GM13976 (cell line): Measurements from ENCODE around the gene NOSTRIN.

Experiments used
- DNase-seq: peaks from one replicate; pipeline ENCODE4 v3.0.0; 2012; ENCODE audit warnings: low spot score
- in situ Hi-C: fragments of 300-500 bp; cut with MboI; formaldehyde crosslinking; loops from one replicate; pipeline ENCODE4 v1.12.0; 2022; ENCODE audit warnings: low sequenced_read_pairs, mixed read lengths, inconsistent platforms; ENCODE audit not compliant: unreplicated experiment
- TF ChIP-seq, protein P1 (sequence below): IDR thresholded peaks from 2 replicates; pipeline ENCODE4 v1.5.1; 2012; ENCODE audit warnings: borderline replicate concordance, mild to moderate bottlenecking; ENCODE audit not compliant: insufficient read depth; ENCODE audit errors: extremely low read depth, missing control alignments, control extremely low read depth

Gene NOSTRIN

GRCh38 chr2:168814939-168815907 is 12.8 kb downstream of the NOSTRIN start:
- TF ChIP-seq, protein P1, sequence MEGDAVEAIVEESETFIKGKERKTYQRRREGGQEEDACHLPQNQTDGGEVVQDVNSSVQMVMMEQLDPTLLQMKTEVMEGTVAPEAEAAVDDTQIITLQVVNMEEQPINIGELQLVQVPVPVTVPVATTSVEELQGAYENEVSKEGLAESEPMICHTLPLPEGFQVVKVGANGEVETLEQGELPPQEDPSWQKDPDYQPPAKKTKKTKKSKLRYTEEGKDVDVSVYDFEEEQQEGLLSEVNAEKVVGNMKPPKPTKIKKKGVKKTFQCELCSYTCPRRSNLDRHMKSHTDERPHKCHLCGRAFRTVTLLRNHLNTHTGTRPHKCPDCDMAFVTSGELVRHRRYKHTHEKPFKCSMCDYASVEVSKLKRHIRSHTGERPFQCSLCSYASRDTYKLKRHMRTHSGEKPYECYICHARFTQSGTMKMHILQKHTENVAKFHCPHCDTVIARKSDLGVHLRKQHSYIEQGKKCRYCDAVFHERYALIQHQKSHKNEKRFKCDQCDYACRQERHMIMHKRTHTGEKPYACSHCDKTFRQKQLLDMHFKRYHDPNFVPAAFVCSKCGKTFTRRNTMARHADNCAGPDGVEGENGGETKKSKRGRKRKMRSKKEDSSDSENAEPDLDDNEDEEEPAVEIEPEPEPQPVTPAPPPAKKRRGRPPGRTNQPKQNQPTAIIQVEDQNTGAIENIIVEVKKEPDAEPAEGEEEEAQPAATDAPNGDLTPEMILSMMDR, result no peak
- in situ Hi-C loops, result no loop called here
- DNase-seq, result no peak

GRCh38 chr2:168816369-168816768 is 13.9 kb downstream of the NOSTRIN start:
- TF ChIP-seq, protein P1, result no peak
- in situ Hi-C loops, result no loop called here
- no peak for DNase-seq

DNA sequence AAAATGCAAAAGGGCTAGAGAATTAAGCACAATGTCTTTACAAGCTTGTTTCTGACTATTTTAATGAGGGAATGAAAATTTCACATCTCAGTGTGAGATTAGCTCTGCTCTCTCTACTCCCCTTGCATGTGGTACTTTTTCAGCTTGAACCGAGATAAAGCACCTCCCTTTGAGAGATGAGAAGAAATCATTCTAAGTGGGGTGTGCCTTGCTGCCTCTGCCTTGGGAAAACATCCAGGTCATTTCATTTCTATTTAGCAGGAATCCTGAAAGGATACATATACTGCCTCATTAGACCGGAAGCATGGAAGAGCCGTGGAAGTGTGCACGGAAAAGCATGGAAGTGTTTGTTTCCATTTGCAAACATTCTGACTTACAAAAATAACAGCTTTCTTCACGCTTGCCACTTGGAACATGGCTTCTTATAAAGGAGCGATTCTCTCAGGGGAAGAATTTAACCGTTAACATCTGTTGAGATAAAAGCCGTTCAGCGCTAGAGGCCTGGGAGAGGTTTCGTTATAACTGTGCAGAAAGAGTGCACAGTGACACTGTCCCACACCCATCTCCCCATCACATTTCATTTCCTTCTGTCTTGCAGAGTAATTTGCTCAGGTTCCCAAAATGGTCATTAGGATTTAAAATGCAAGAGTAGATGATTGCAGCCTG is 16.7 kb downstream of the NOSTRIN start:
- TF ChIP-seq, protein P1, result no peak
- in situ Hi-C loops, result no loop called here

GRCh38 chr2:168819829-168820489 is 17.5 kb downstream of the NOSTRIN start:
- in situ Hi-C loops, result no loop called here
- TF ChIP-seq, protein P1, result no peak
- no peak for DNase-seq

More for the DNA sequence above, 16.7 kb downstream of the NOSTRIN start:
- no peak for DNase-seq

- in situ Hi-C loops, result no loop called here
Measured at GRCh38 chr2:168821577-168821976, 19.1 kb downstream of the NOSTRIN start.

DNA sequence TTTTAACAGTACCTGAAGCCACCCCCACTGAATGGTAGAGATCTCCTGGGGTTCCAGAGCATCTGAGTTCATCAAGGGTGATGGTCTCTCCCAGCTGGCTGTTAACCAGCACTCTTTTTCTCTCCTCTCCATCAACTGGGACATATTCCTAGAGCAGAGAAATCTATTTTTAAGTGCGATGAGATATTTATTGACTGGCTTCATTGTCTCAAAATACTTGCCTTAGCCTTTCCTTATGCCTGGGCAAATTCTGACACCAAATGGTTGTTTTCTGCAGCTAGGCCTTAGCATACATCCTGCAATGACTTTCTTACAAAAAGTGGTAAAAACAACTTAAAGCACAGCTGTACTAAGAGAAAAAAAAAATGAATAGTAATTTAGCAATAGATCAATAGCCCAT is 19.6 kb downstream of the NOSTRIN start:
- no peak for DNase-seq
- in situ Hi-C loops, result no loop called here
- TF ChIP-seq, protein P1, result no peak

More at GRCh38 chr2:168821577-168821976, 19.1 kb downstream of the NOSTRIN start:
- TF ChIP-seq, protein P1, result no peak
- DNase-seq, result no peak
